SK-N-SH treated with all-trans-retinoic acid at 6 μM for 48 hours (cell line): ENCODE measurements around the gene PAMR1.

ENCODE experiments used
- CREB5 ChIP-seq: fragments of 250-450 bp; sonication (Bioruptor Pico); IDR thresholded peaks from 2 replicates; pipeline ENCODE4 v1.5.1; 2020; ENCODE audit warnings: low read depth, mild to moderate bottlenecking, moderate library complexity
- CSDC2 ChIP-seq: fragments of 250-450 bp; sonication (Bioruptor Pico); IDR thresholded peaks from 2 replicates; pipeline ENCODE4 v1.5.0; 2020; ENCODE audit warnings: mild to moderate bottlenecking, moderate library complexity
- GLIS3 ChIP-seq: fragments of 250-450 bp; sonication (Bioruptor Pico); IDR thresholded peaks from 2 replicates; pipeline ENCODE4 v1.5.0; 2020; ENCODE audit warnings: mild to moderate bottlenecking, moderate library complexity
- PPARA ChIP-seq: fragments of 250-450 bp; sonication (Bioruptor Pico); IDR thresholded peaks from 2 replicates; pipeline ENCODE4 v1.5.0; 2020; ENCODE audit warnings: mild to moderate bottlenecking, borderline replicate concordance
- RARB ChIP-seq: fragments of 250-450 bp; sonication (Bioruptor Pico); IDR thresholded peaks from 2 replicates; pipeline ENCODE4 v1.8.0; 2021; ENCODE audit warnings: mild to moderate bottlenecking, moderate library complexity
- SNAI2 ChIP-seq: fragments of 250-450 bp; sonication (Bioruptor Pico); IDR thresholded peaks from 2 replicates; pipeline ENCODE4 v1.5.0; 2020; ENCODE audit warnings: mild to moderate bottlenecking, moderate library complexity
- TOX ChIP-seq: fragments of 250-450 bp; sonication (Bioruptor Pico); IDR thresholded peaks from 2 replicates; pipeline ENCODE4 v1.8.0; 2021; ENCODE audit warnings: mild to moderate bottlenecking, moderate library complexity, borderline replicate concordance
- ZC3H10 ChIP-seq: fragments of 250-450 bp; sonication (Bioruptor Pico); IDR thresholded peaks from 2 replicates; pipeline ENCODE4 v1.5.1; 2021; ENCODE audit warnings: mild to moderate bottlenecking, moderate library complexity
- ZFP3 ChIP-seq: fragments of 250-450 bp; sonication (Bioruptor Pico); IDR thresholded peaks from 2 replicates; pipeline ENCODE4 v1.5.0; 2020; ENCODE audit warnings: mild to moderate bottlenecking, moderate library complexity
- ZFP30 ChIP-seq: fragments of 450-650 bp; formaldehyde crosslinking; IDR thresholded peaks from 2 replicates; pipeline ENCODE4 v1.5.0; 2022; ENCODE audit warnings: mild to moderate bottlenecking, moderate library complexity
- TF ChIP-seq, protein P1 (sequence below): fragments of 250-450 bp; sonication (Bioruptor Pico); IDR thresholded peaks from 2 replicates; pipeline ENCODE4 v1.5.0; 2020; ENCODE audit warnings: mild to moderate bottlenecking, moderate library complexity
- TF ChIP-seq, protein P2 (sequence below): fragments of 250-450 bp; sonication (Bioruptor Pico); IDR thresholded peaks from 2 replicates; pipeline ENCODE4 v1.8.0; 2020; ENCODE audit warnings: mild to moderate bottlenecking, moderate library complexity, borderline replicate concordance
- TF ChIP-seq, protein P3 (sequence below): fragments of 250-450 bp; sonication (Bioruptor Pico); IDR thresholded peaks from 2 replicates; pipeline ENCODE4 v1.5.1; 2021; ENCODE audit warnings: mild to moderate bottlenecking, moderate library complexity
- TF ChIP-seq, protein P4 (sequence below): fragments of 250-450 bp; sonication (Bioruptor Pico); IDR thresholded peaks from 2 replicates; pipeline ENCODE4 v1.8.0; 2021; ENCODE audit warnings: low read depth, mild to moderate bottlenecking, moderate library complexity, borderline replicate concordance

- TF ChIP-seq, protein P1, sequence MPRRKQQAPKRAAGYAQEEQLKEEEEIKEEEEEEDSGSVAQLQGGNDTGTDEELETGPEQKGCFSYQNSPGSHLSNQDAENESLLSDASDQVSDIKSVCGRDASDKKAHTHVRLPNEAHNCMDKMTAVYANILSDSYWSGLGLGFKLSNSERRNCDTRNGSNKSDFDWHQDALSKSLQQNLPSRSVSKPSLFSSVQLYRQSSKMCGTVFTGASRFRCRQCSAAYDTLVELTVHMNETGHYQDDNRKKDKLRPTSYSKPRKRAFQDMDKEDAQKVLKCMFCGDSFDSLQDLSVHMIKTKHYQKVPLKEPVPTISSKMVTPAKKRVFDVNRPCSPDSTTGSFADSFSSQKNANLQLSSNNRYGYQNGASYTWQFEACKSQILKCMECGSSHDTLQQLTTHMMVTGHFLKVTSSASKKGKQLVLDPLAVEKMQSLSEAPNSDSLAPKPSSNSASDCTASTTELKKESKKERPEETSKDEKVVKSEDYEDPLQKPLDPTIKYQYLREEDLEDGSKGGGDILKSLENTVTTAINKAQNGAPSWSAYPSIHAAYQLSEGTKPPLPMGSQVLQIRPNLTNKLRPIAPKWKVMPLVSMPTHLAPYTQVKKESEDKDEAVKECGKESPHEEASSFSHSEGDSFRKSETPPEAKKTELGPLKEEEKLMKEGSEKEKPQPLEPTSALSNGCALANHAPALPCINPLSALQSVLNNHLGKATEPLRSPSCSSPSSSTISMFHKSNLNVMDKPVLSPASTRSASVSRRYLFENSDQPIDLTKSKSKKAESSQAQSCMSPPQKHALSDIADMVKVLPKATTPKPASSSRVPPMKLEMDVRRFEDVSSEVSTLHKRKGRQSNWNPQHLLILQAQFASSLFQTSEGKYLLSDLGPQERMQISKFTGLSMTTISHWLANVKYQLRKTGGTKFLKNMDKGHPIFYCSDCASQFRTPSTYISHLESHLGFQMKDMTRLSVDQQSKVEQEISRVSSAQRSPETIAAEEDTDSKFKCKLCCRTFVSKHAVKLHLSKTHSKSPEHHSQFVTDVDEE (CRISPR knock-in tag): no peak
- TF ChIP-seq, protein P2, sequence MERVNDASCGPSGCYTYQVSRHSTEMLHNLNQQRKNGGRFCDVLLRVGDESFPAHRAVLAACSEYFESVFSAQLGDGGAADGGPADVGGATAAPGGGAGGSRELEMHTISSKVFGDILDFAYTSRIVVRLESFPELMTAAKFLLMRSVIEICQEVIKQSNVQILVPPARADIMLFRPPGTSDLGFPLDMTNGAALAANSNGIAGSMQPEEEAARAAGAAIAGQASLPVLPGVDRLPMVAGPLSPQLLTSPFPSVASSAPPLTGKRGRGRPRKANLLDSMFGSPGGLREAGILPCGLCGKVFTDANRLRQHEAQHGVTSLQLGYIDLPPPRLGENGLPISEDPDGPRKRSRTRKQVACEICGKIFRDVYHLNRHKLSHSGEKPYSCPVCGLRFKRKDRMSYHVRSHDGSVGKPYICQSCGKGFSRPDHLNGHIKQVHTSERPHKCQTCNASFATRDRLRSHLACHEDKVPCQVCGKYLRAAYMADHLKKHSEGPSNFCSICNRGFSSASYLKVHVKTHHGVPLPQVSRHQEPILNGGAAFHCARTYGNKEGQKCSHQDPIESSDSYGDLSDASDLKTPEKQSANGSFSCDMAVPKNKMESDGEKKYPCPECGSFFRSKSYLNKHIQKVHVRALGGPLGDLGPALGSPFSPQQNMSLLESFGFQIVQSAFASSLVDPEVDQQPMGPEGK (CRISPR knock-in tag): no peak
- no peak for TF ChIP-seq TOX (CRISPR knock-in tag)
- TF ChIP-seq, protein P3, sequence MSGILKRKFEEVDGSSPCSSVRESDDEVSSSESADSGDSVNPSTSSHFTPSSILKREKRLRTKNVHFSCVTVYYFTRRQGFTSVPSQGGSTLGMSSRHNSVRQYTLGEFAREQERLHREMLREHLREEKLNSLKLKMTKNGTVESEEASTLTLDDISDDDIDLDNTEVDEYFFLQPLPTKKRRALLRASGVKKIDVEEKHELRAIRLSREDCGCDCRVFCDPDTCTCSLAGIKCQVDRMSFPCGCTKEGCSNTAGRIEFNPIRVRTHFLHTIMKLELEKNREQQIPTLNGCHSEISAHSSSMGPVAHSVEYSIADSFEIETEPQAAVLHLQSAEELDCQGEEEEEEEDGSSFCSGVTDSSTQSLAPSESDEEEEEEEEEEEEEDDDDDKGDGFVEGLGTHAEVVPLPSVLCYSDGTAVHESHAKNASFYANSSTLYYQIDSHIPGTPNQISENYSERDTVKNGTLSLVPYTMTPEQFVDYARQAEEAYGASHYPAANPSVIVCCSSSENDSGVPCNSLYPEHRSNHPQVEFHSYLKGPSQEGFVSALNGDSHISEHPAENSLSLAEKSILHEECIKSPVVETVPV (CRISPR knock-in tag): no peak
- no peak for TF ChIP-seq CREB5 (CRISPR knock-in tag)
- no peak for TF ChIP-seq GLIS3
- TF ChIP-seq, protein P4, sequence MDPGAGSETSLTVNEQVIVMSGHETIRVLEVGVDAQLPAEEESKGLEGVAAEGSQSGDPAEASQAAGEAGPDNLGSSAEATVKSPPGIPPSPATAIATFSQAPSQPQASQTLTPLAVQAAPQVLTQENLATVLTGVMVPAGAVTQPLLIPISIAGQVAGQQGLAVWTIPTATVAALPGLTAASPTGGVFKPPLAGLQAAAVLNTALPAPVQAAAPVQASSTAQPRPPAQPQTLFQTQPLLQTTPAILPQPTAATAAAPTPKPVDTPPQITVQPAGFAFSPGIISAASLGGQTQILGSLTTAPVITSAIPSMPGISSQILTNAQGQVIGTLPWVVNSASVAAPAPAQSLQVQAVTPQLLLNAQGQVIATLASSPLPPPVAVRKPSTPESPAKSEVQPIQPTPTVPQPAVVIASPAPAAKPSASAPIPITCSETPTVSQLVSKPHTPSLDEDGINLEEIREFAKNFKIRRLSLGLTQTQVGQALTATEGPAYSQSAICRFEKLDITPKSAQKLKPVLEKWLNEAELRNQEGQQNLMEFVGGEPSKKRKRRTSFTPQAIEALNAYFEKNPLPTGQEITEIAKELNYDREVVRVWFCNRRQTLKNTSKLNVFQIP (CRISPR knock-in tag): no peak
- no peak for TF ChIP-seq ZFP30 (CRISPR knock-in tag)
- no peak for TF ChIP-seq CSDC2
- TF ChIP-seq PPARA: no peak
- no peak for TF ChIP-seq RARB (CRISPR knock-in tag)
- TF ChIP-seq SNAI2 (CRISPR knock-in tag): no peak
- no peak for TF ChIP-seq ZC3H10
- no peak for TF ChIP-seq ZFP3 (CRISPR knock-in tag)
Observed at GRCh38 chr11:35563484-35564244, 38.2 kb upstream of the PAMR1 start.
